RWPE2 (cell line): ENCODE results near the gene SLC8A1.

Experiments
- ATAC-seq: fragments of 200-7000 bp; cut with Tn5 transposase; 3 replicates; pipeline ENCODE4 v1.9.1; 2021; ENCODE audit warnings: low read depth
- DNase-seq: peaks from one replicate; pipeline ENCODE4 v3.0.0-alpha.2; 2020; ENCODE audit warnings: low spot score
- H3K27ac ChIP-seq: fragments of 450-650 bp; 2 replicates; pipeline ENCODE4 v1.5.1; 2017; ENCODE audit warnings: mild to moderate bottlenecking; ENCODE audit not compliant: poor library complexity, severe bottlenecking
- H3K27me3 ChIP-seq: fragments of 250-450 bp; sonication (Bioruptor Pico); 2 replicates; pipeline ENCODE4 v1.5.1; 2021; ENCODE audit warnings: mild to moderate bottlenecking, moderate library complexity; ENCODE audit not compliant: insufficient read depth, poor library complexity, severe bottlenecking
- H3K36me3 ChIP-seq: fragments of 250-450 bp; sonication (Bioruptor Pico); 2 replicates; pipeline ENCODE4 v1.5.1; 2020; ENCODE audit warnings: low read depth, mild to moderate bottlenecking, moderate library complexity
- H3K4me1 ChIP-seq: fragments of 250-450 bp; sonication (Bioruptor Pico); 2 replicates; pipeline ENCODE4 v1.5.1; 2021; ENCODE audit warnings: mild to moderate bottlenecking, moderate library complexity; ENCODE audit not compliant: insufficient read depth, poor library complexity, severe bottlenecking
- H3K4me3 ChIP-seq: fragments of 250-450 bp; sonication (Bioruptor Pico); 2 replicates; pipeline ENCODE4 v1.5.1; 2021; ENCODE audit warnings: mild to moderate bottlenecking, moderate library complexity; ENCODE audit not compliant: severe bottlenecking
- H3K9me3 ChIP-seq: fragments of 250-450 bp; sonication (Bioruptor Pico); 2 replicates; pipeline ENCODE4 v1.5.1; 2021; ENCODE audit warnings: mild to moderate bottlenecking, moderate library complexity; ENCODE audit not compliant: severe bottlenecking
- CTCF ChIP-seq: fragments of 450-650 bp; IDR thresholded peaks from one replicate; pipeline ENCODE4 v1.5.1; 2017; ENCODE audit warnings: mild to moderate bottlenecking, moderate library complexity; ENCODE audit not compliant: poor library complexity, severe bottlenecking

The SLC8A1 gene

GRCh38 chr2:40395169-40396073 is 56.5 kb downstream of the SLC8A1 start:
- Histone ChIP-seq H3K4me3 (no peak overlapping the region), H3K4me1 (peaks cover 12% of the 10 kb centered on the region), H3K27me3 (no peaks in the 10 kb centered on the region), H3K36me3 (no peaks in the 10 kb centered on the region), H3K9me3 (no peaks in the 10 kb centered on the region), H3K27ac (peak overlapping the region; percentile 33)
- no peak for TF ChIP-seq CTCF
- peak; percentile 85 for ATAC-seq
- DNase-seq: no peak

GRCh38 chr2:40394597-40394996 is 57.3 kb downstream of the SLC8A1 start:
- TF ChIP-seq CTCF: no peak
- H3K27ac ChIP-seq: peak overlapping the region; percentile 33
- ATAC-seq: no peak

GRCh38 chr2:40394031-40394430 is 57.9 kb downstream of the SLC8A1 start:
- Histone ChIP-seq H3K4me1 (peaks cover 12% of the 10 kb centered on the region), H3K9me3 (no peaks in the 10 kb centered on the region), H3K27ac (no peak overlapping the region), H3K4me3 (no peak overlapping the region), H3K27me3 (no peaks in the 10 kb centered on the region), H3K36me3 (no peaks in the 10 kb centered on the region)
- TF ChIP-seq CTCF: no peak
- ATAC-seq (no peak), DNase-seq (no peak)

More at GRCh38 chr2:40394597-40394996, 57.3 kb downstream of the SLC8A1 start:
- no peak overlapping the region for H3K4me3 ChIP-seq
- H3K36me3 ChIP-seq: no peaks in the 10 kb centered on the region
- H3K27me3 ChIP-seq: no peaks in the 10 kb centered on the region
- no peaks in the 10 kb centered on the region for H3K9me3 ChIP-seq
- peaks cover 12% of the 10 kb centered on the region for H3K4me1 ChIP-seq
- DNase-seq: no peak

GRCh38 chr2:40388161-40388560 is 63.7 kb downstream of the SLC8A1 start:
- ATAC-seq (no peak), DNase-seq (no peak)
- Histone ChIP-seq H3K4me1 (peaks cover 10% of the 10 kb centered on the region), H3K36me3 (no peaks in the 10 kb centered on the region), H3K9me3 (no peaks in the 10 kb centered on the region), H3K27ac (no peak overlapping the region), H3K4me3 (no peak overlapping the region), H3K27me3 (no peaks in the 10 kb centered on the region)
- TF ChIP-seq CTCF: no peak

GRCh38 chr2:40386177-40386576 is 65.7 kb downstream of the SLC8A1 start:
- Histone ChIP-seq H3K9me3 (no peaks in the 10 kb centered on the region), H3K36me3 (no peaks in the 10 kb centered on the region), H3K27me3 (no peaks in the 10 kb centered on the region), H3K27ac (no peak overlapping the region), H3K4me1 (peaks cover 10% of the 10 kb centered on the region), H3K4me3 (no peak overlapping the region)
- ATAC-seq (no peak), DNase-seq (no peak)
- TF ChIP-seq CTCF: no peak
